Measurements from ENCODE around the gene WDR41. TPM values are rescaled to one million over a fixed set of nuclear protein-coding genes. Genes with fewer than 3 reads are reported as not detected.

Gene WDR41
- total and polyA plus RNA-seq, 2 experiments from 2014 or later: 96.9 to 173 TPM

DNA sequence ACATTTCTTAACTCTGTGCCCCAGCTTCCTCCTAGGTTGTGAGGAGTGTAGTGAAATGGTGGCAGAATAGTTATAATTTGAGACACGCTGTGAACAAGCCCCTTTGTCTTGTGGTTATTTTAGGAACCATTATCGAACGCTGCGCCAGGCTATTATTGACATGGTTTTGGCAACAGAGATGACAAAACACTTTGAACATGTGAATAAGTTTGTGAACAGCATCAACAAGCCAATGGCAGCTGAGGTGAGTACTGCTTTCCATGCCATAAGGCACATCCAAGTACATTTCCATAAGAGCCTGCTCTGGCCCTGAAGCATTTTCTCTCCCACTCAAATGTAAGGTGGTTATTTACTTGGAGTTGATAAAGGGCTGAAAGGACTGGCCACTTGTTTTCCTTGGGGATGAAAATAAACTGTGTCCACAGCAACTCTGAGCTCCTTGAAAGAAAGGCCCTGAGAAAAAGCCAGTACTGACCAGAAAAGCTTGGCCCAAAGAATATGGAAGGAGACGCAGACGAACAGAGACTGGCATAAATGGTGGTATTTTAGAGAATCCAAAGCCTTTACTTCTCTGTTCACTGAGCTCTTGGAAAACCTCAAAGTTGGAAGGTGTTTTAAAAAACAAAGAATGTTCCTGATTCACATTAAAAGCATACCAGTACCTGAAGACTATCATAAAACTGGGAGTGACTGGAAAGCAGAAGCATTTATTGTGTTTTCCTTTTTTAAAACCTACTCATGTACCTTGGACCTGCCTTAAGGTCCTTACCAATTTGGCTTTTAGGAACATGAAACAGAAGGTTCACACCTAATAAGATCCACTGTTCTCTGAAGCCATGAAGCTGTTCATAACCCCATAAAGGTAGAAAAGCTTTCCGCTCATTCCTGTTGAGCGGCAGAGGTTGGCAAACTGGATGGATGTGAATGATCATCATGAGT is 72.2 kb downstream of the WDR41 start:
- no peak overlapping the region for H2AFZ ChIP-seq
- no peak for DNase-seq
- 95% methylated on average over 8 of the region's 8 CpGs for WGBS, 2 experiments (ENCODE audit: low coverage in 1 of 2, low lambda C conversion rate in 2 of 2, missing lambda C conversion rate in 2 of 2)

DNA sequence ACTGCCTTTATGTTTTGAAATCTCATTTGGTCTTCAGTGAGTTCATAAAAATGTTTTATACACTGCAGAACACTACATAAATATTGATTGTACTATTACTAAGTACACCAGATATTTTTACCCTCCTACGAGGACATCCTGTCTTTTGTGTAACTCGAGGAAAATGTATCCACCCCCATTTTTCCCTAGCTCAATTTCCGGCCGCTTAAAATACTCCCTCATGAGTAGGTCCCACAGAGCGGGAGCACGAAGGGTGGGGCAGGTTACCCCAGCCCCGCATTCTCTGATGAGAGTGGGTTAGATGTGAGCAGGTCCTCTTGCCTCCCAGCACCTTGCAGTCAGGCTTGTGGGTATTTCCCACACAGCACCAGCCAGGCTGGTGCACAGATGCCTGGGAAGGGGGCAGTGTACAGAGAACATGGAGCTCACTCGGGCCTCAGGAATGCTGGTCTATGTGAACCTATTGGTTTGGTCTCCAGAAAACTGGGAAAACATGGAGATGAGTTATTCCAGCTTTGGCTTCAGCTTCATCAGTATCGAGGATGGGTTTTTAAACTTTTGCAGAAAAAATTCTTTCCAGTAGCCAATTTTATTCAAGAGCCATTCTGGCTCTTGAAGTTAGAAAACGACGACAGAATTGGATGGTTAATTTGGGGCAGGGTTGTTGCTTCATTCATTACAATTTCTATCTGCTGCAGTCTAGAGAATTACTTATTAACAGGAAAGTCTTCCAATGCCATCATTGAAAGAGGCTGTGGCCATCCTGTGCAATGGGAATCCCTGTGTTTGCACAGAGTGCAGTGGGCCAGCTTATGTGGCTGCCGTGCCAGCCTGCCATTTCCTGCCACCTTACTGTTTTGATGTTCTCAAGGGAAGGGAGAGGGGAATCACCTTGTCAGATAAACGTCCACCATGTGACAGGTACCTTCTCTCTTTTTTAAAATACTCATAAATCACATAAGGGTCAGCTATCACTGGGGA is 73.2 kb downstream of the WDR41 start:
- Histone ChIP-seq H4K20me1 (ENCODE audit: insufficient read depth) (no peaks in the 10 kb centered on the region), H3K9ac (no peak overlapping the region), H3K27ac (no peak overlapping the region), H3K36me3 (ENCODE audit: low read depth) (no peaks in the 10 kb centered on the region), H3K79me2 (ENCODE audit: insufficient read depth) (no peaks in the 10 kb centered on the region), H3K4me3 (no peak overlapping the region), H3K4me2 (ENCODE audit: unreplicated experiment) (no peak overlapping the region), H3F3A (ENCODE audit: insufficient read depth) (peaks cover 6% of the 10 kb centered on the region), H3K4me1 (ENCODE audit: insufficient read depth) (peaks cover 6% of the 10 kb centered on the region; the same call in 1 of the 2 replicates), H3K9me2 (ENCODE audit: insufficient read depth) (no peaks in the 10 kb centered on the region), H2AFZ (peak overlapping the region; percentile 7; the same call in 1 of the 2 replicates), H3K27me3 (replicated peaks; ENCODE audit: insufficient read depth) (no peaks in the 10 kb centered on the region; the same call in 1 of the 2 replicates), H3K9me3 (ENCODE audit: low read depth) (no peaks in the 10 kb centered on the region)
- in situ Hi-C loops (cut with MboI): no loop called here
- DNase-seq: peak; percentile 30
- 33% methylated on average over 13 of the region's 13 CpGs for WGBS, 2 experiments (ENCODE audit: low coverage in 1 of 2, low lambda C conversion rate in 2 of 2, missing lambda C conversion rate in 2 of 2)
- TF ChIP-seq EZH2 (IDR thresholded peaks at IDR 0.05; ENCODE audit: insufficient read depth, poor library complexity, severe bottlenecking) (no peak), EZH2phosphoT487 (IDR thresholded peaks at IDR 0.05; ENCODE audit: insufficient read depth, low read depth) (no peak)

More for the DNA sequence above, 72.2 kb downstream of the WDR41 start:
- no peak for TF ChIP-seq EZH2phosphoT487 (IDR thresholded peaks at IDR 0.05; ENCODE audit: insufficient read depth, low read depth)
- no peak for TF ChIP-seq EZH2 (IDR thresholded peaks at IDR 0.05; ENCODE audit: insufficient read depth, poor library complexity, severe bottlenecking)
- in situ Hi-C loops (cut with MboI): no loop called here
- Histone ChIP-seq H3K36me3 (ENCODE audit: low read depth) (no peaks in the 10 kb centered on the region), H4K20me1 (ENCODE audit: insufficient read depth) (no peaks in the 10 kb centered on the region), H3K4me1 (ENCODE audit: insufficient read depth) (peaks cover 6% of the 10 kb centered on the region; the same call in 1 of the 2 replicates), H3K9me2 (ENCODE audit: insufficient read depth) (no peaks in the 10 kb centered on the region), H3K79me2 (ENCODE audit: insufficient read depth) (no peaks in the 10 kb centered on the region), H3K27ac (no peak overlapping the region), H3K4me3 (no peak overlapping the region), H3K4me2 (ENCODE audit: unreplicated experiment) (no peak overlapping the region), H3K9ac (no peak overlapping the region), H3F3A (ENCODE audit: insufficient read depth) (peaks cover 17% of the 10 kb centered on the region), H3K9me3 (ENCODE audit: low read depth) (no peaks in the 10 kb centered on the region), H3K27me3 (replicated peaks; ENCODE audit: insufficient read depth) (no peaks in the 10 kb centered on the region; the same call in 1 of the 2 replicates)

DNA sequence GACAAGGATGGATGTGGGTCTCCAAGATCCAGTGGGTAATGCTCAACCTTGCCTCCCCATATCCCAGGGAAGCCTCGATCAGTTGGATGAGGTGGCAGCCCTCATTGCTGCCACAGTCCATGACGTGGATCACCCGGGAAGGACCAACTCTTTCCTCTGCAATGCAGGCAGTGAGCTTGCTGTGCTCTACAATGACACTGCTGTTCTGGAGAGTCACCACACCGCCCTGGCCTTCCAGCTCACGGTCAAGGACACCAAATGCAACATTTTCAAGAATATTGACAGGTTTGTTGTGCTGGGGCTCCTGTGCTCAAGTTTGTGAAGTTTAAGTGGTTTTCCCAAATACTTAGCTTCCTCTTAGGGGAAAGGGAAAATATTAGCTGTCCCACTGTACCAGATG is 74.0 kb downstream of the WDR41 start:
- Histone ChIP-seq H3K4me2 (ENCODE audit: unreplicated experiment) (no peak overlapping the region), H3K4me3 (no peak overlapping the region), H4K20me1 (ENCODE audit: insufficient read depth) (no peaks in the 10 kb centered on the region), H3K27me3 (replicated peaks; ENCODE audit: insufficient read depth) (no peaks in the 10 kb centered on the region; the same call in 1 of the 2 replicates), H3K79me2 (ENCODE audit: insufficient read depth) (no peaks in the 10 kb centered on the region), H3K9me3 (ENCODE audit: low read depth) (no peaks in the 10 kb centered on the region), H3K9me2 (ENCODE audit: insufficient read depth) (no peaks in the 10 kb centered on the region), H3K9ac (no peak overlapping the region), H3K36me3 (ENCODE audit: low read depth) (no peaks in the 10 kb centered on the region), H3K4me1 (ENCODE audit: insufficient read depth) (peaks cover 6% of the 10 kb centered on the region; the same call in 1 of the 2 replicates), H2AFZ (no peak overlapping the region), H3K27ac (no peak overlapping the region), H3F3A (ENCODE audit: insufficient read depth) (peaks cover under 1% of the 10 kb centered on the region; the same call in 1 of the 2 replicates)
- WGBS, 2 experiments (ENCODE audit: low coverage in 1 of 2, low lambda C conversion rate in 2 of 2, missing lambda C conversion rate in 2 of 2): 76 to 80% methylated on average over 5 of the region's 5 CpGs
- in situ Hi-C loops (cut with MboI): no loop called here
- no peak for DNase-seq
- TF ChIP-seq EZH2 (IDR thresholded peaks at IDR 0.05; ENCODE audit: insufficient read depth, poor library complexity, severe bottlenecking): no peak
- no peak for TF ChIP-seq EZH2phosphoT487 (IDR thresholded peaks at IDR 0.05; ENCODE audit: insufficient read depth, low read depth)

GRCh38 chr5:77413049-77413448 is 79.1 kb downstream of the WDR41 start:
- no peak overlapping the region for H3K27ac ChIP-seq
- 82% methylated on average over 7 of the region's 7 CpGs for WGBS, 2 experiments (ENCODE audit: low coverage in 1 of 2, low lambda C conversion rate in 2 of 2, missing lambda C conversion rate in 2 of 2)
- in situ Hi-C loops (cut with MboI): no loop called here

More at GRCh38 chr5:77413049-77413448, 79.1 kb downstream of the WDR41 start:
- Histone ChIP-seq H4K20me1 (ENCODE audit: insufficient read depth) (no peaks in the 10 kb centered on the region), H3K9me2 (ENCODE audit: insufficient read depth) (no peaks in the 10 kb centered on the region), H3K27me3 (replicated peaks; ENCODE audit: insufficient read depth) (no peaks in the 10 kb centered on the region), H3F3A (ENCODE audit: insufficient read depth) (no peaks in the 10 kb centered on the region), H3K4me3 (no peak overlapping the region), H3K4me1 (ENCODE audit: insufficient read depth) (no peaks in the 10 kb centered on the region), H2AFZ (no peak overlapping the region), H3K36me3 (ENCODE audit: low read depth) (no peaks in the 10 kb centered on the region), H3K4me2 (ENCODE audit: unreplicated experiment) (no peak overlapping the region), H3K9ac (no peak overlapping the region), H3K9me3 (ENCODE audit: low read depth) (no peaks in the 10 kb centered on the region), H3K79me2 (ENCODE audit: insufficient read depth) (no peaks in the 10 kb centered on the region)
- no peak for TF ChIP-seq EZH2phosphoT487 (IDR thresholded peaks at IDR 0.05; ENCODE audit: insufficient read depth, low read depth)
- TF ChIP-seq EZH2 (IDR thresholded peaks at IDR 0.05; ENCODE audit: insufficient read depth, poor library complexity, severe bottlenecking): no peak
- DNase-seq: no peak
